NCI-H345 treated with DMSO at 0.1 percent for 48 hours (cell line): Measurements from ENCODE around the gene STK33.

Source experiments
- DNase-seq: peaks from one replicate; lab custom pipeline; 2025; ENCODE audit not compliant: unreplicated experiment; lab: John Stamatoyannopoulos, UW

The STK33 gene

GRCh38 chr11:8375932-8376331 is 218.1 kb downstream of the STK33 start:
- no peak for DNase-seq

DNA sequence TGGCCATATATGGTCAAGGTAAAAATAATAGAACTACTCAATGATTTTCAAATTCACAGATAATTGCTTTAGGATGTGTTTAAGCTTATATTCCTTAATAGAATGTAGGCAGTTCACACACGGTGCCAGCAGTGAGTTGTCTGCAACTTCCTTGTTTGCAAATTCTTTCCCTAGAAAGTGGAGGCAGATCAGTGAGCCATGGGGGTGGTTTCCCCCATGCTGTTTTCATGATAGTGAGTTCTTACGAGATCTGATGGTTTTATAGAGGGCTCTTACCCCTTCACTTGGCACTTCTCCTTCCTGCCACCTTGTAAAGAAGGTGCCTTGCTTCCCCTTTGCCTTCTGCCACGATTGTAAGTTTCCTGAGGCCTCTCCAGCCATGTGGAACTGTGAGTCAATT is 218.6 kb downstream of the STK33 start:
- DNase-seq: no peak

- DNase-seq: no peak
Observed at GRCh38 chr11:8374716-8375115, 219.3 kb downstream of the STK33 start.

GRCh38 chr11:8373519-8374432 is 220.3 kb downstream of the STK33 start:
- DNase-seq: no peak

DNA sequence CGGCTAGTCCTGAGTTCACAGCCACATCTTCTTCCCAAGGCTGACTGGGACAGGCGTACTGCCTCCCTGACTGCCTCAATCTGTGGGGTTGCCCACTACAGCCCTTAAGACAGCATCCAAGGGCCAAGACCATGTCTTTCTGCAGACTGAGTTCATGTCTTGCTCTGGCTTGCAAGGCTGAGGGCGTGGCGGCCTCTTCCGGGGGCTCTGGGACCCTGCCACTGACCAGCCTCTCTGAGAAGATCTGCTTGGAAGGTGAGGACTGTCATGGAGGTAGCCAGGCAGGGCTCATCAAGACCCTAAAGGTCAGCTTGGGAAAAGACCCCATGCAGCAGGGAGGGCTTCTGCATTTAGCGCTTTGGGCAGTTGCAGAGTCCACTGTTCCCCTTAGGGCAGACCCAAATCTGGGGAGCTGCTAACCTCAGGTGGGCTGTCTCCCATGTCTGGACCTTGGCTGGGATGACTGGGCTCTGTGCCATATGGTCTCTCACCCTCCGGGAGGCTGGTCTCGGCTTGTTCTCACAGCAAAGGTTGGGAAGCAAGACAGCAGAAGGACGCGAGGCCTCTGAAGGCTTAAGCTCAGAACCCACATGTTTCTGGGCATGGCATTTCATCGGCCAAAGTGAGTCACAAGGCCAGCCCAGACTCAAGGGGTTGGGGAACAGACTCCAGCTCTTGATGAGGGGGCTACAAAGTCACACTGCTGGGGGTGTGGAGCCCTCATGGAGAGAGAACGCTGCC is 221.2 kb downstream of the STK33 start:
- DNase-seq: no peak

- DNase-seq: no peak
Observed at GRCh38 chr11:8371516-8371884, 222.5 kb downstream of the STK33 start.

DNA sequence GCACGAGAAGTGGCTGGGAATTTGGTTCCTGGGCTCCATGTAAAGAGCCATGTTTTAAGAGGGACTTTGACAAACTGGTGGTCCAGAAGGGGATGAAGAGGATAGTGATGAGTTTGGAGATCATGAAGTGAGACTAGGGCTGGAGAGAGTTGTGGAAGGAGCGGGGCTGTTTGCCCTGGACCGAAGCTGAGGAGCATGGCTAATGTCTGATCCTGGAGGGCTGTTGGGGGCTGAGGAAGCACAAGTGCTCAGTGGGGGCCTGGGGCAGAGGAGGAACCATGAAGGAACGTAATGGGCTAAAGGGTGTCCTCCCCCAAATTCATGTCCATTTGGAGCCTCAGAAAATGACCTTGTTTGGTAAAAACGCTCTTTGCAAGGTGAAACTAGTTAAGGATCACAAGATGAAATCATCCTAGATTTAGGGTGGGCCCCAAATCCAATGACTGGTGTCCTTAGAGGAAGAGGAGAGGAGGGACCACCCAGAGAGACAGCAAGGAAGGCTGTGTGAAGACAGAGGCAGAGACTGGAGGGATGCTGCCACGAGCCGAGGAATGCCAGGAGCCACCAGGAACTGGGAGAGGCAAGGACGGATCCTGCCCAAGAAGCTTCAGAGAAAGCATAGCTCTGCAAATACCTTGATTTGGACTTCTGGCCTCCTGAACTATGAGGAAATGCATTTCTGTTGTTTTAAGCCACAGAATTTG is 223.1 kb downstream of the STK33 start:
- no peak for DNase-seq

DNA sequence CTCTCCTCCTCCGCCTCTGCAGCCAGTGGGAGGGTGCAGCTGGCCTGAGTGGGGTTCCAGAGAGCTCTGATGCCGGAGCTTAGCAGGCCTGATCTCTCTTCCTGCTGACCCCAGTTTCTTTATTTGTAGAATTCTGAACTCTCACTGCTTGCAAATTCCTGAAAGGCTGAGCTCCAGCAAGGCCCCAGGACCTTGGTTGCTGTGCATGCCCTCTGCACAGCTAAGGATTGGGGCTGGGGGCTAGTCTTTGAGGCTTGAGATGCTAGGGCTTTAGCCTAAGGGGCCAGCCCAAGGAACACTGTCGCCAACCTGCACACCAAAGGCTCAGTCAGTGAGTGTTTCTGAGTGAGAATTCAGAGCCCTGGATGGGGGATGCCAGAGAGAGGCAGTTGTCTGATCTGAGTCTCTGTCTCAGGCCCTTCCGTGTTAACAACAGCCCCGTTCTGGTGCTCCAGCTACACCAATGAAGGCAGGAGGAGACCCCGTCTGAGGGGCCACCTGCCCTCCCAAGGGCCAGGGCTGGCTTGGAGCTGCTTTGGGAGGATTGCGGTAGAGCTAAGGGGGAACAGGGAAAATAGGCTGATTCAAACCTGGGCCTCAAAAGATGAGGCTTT is 224.3 kb downstream of the STK33 start:
- DNase-seq: no peak

DNA sequence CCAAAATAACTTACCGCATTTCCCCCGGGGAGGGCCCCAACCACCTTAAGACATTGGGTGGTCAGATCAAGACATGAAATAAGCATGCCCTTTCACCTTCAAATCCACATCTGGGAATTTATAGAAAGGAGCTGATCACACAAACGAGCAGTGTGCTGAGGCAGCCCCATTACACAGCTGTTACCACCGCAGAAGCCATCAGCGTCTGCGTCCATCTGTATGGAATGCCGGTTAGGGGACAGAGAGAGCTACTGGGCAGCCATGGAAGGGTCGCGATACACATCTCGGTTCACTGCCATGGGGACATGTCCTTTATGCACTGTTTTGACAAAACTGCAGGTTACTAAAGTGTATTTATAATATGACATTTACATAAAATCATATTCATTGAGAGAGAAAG is 225.3 kb downstream of the STK33 start:
- no peak for DNase-seq

DNA sequence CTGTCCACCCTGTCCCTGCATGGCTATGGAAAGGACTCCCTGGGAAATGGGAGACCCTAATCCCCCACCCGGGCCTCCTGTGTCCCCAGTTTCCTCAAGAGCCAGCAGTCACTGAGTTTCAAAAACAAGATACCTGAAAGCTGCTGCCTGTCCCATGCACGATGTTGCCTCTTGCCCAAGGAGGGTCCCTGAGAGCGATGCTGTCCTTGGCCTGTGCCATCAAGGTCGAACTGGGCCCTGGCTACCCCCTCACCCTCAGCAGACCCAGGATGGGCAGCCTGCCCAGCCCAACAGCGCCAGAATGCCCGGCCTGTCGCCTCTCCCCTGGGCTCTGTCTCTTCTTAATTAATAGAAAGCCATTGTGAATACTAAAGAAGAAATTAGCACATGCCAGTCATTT is 225.8 kb downstream of the STK33 start:
- no peak for DNase-seq

DNA sequence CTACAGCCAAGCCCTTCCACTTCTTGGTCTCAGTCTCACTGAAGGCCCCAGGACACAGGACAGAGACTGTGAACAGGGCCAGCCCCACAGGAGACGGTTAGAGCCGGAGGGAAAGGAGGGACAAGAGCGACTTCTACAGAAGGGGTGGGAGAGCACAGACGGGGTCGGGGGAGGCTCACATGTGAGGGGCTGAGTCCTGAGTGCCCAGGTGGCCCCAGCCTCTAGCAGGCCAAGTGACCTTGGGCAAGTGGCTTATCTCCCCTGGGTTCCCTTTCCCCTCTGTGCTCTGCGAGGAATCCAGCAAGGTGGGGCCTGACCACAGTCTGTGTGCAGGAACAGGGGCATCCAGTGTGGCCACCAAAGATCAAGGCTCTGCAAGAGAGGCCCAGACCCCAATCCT is 227.7 kb downstream of the STK33 start:
- DNase-seq: no peak

- no peak for DNase-seq
Observed at GRCh38 chr11:8365216-8365941, 228.6 kb downstream of the STK33 start.

GRCh38 chr11:8363921-8364320 is 230.1 kb downstream of the STK33 start:
- no peak for DNase-seq

- no peak for DNase-seq
Observed at GRCh38 chr11:8362899-8363298, 231.1 kb downstream of the STK33 start.

DNA sequence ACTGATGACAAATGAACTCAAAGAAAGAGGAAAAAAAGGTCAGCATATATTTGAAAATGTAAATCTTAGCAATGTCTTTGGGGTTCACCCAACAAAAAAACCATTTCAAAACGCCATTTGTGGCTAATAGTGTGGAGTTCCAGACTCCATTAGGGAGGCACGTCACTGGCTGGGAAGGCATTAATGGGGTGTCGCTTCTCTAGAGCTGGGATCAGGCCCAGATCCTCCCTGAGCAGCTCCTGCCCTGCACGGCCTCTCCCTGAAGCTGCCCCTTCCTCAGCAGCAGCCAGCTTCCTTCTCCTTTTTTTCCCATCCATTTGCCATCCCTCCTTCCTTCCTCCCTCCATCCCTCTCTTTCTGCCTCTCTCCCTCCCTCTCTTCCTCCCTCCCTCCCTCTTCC is 231.5 kb downstream of the STK33 start:
- no peak for DNase-seq

DNA sequence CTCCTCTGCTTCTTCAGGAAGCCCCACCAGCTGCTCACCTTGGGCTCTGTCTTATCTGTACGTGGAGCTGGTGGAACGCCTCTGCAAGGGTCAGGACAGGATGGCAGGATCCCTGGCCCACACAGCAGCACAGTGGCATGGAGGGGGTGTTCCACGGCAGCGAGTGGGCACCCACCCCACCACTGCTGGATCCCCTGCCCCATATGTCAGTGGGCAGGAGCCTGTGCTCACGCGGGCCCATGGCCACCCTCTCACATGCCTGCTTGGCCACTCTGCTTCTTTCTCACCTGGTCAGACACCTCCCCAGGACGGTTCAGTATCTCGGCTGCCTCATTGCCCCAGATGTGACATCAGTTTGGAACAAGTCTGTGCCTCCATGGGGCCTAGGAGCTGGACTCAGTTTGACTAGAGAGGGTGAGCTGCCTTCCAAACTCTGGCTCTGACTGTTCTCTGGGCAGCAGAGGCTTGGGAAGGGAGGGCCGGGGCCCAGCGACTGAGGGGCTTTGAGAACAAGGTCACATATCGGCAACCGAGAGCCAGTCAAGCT is 232.3 kb downstream of the STK33 start:
- no peak for DNase-seq

DNA sequence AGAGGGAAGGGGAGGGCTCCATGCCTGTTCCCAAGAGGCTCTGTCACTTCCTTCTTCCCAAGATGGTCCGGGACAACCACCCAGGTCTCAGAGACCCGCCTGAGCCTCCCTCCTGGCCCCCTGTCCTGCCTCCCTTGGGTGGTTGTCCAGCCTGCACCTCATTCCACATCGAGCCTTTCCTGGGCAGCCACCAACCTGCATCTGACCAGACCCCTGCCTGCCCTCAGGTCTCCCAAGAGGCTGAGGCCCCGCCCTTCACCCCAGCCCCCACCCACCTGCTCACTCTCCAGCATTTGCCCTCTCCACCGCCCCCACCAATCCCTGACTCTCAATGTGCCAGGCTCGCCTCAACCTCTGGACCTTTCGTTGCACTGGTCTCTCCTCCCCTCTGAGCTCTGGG is 232.8 kb downstream of the STK33 start:
- no peak for DNase-seq

- no peak for DNase-seq
Observed at GRCh38 chr11:8360086-8360828, 233.8 kb downstream of the STK33 start.

- no peak for DNase-seq
Observed at GRCh38 chr11:8359521-8359920, 234.5 kb downstream of the STK33 start.
